NCI-H146 treated with DMSO at 0.1 percent for 48 hours (cell line): Measurements from ENCODE around the gene RPEL1.
"Not testable (repeated sequence)": the region's sequence is repeated elsewhere in the genome, so short reads cannot be mapped to it uniquely, and the experiment has no call there.

Experiments
- DNase-seq: peaks from one replicate; lab custom pipeline; 2025; ENCODE audit not compliant: unreplicated experiment; lab: John Stamatoyannopoulos, UW

The RPEL1 gene

GRCh38 chr10:103232772-103233488 lies 12.8 kb upstream of the RPEL1 start:
- no peak for DNase-seq

GRCh38 chr10:103235775-103236174 lies 9.9 kb upstream of the RPEL1 start:
- DNase-seq, result no peak

DNA sequence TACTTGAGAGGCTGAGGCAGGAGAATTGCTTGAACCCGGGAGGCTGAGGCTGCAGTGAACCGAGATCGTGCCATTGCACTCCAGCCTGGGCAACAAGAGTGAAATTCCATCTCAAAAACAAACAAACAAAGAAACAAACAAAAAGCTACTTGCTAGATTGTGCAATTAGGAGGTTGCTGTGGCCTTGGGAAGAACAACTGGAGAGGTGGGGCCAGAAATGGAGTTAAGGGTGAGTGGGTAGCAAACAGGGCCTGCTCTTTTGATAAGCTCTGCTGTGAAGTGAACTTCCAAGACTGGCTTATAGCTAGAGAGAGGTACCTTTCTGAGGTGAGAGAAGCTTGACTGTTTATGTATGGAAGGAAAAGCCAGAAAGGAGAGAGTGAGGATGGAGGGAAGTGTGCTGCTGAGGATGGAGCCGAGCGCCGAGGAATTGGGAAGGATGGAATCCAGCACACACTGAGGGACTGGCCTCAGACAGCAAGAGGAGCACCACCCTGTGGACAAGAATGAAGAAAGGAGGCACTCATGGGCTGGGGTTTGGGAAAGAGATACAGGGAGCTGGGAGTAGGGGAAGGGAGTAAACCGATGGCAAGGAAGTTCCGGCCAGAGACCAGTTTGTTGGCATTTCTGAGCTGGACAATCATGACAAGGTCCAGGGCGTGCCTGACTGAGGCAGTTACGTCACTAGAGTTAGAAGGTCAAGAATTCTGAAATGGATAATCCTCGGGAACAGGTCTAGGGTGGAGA lies 7.0 kb upstream of the RPEL1 start:
- DNase-seq, result no peak

DNA sequence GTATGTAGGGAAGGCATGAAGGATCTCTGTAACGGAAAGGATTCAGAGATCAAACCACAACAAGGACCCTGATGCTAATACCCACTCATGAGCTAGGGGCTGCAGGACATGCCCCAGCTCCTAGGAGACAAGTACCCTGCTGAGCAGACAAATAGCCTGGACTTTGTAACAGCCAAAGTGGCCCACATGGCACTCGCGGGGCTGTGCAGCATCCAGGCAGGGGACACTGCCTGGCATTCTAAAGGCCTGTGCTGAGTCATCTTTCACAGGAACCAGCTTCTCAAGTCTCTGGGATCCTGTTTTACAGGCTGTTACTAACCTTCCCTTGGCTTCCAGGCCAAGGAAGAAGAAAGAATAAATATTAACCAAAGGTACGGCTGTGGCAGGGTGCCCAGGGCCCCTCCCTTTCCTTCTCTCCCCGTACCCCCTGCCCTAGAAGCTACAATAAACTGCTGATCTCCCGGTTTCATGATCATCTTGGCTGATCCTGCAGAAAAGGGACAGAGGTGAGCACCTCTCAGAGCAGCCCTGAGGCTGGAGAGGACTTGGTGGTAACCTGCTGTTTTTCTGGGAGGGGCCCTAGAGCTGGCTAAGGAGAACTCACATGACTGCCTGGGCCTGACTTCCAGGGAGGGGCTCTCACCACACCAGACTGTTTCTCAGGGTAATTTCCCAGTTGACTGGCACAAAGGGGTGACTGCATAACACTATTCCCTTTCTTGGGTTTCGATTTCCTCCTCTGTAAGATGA lies 4.2 kb upstream of the RPEL1 start:
- no peak for DNase-seq

- DNase-seq, result peak; percentile 46
These were observed 918 bp upstream of the RPEL1 start for GRCh38 chr10:103244666-103245271.

GRCh38 chr10:103246324-103246723 lies 637 bp downstream of the RPEL1 start:
- DNase-seq, result no peak

- no peak for DNase-seq
These were observed 8.4 kb downstream of the RPEL1 start for GRCh38 chr10:103254113-103254512.

- DNase-seq, result no peak
These were observed 9.0 kb downstream of the RPEL1 start for GRCh38 chr10:103254538-103255325.

DNA sequence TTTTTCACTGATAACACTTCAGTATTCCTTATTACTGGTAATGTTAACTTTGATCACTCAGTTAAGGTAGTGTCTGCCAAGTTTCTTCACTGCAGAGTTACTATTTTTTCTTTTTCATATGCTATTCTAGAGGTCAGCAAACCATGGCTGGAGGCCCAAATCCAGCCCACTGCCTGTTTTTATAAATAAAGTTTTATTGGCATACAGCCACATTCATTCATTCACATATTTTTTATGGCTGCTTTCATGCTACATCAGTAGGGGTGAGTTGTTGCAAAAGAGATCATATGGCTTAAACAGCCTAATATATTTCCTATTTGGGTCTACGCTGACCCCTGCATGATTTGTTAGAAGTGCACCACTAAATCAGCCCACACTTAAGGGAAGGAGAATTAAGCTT lies 10.9 kb downstream of the RPEL1 start:
- DNase-seq, result no peak

GRCh38 chr10:103257812-103258211 lies 12.1 kb downstream of the RPEL1 start:
- no peak for DNase-seq

GRCh38 chr10:103258928-103259327 lies 13.2 kb downstream of the RPEL1 start:
- DNase-seq, result not testable (repeated sequence)

DNA sequence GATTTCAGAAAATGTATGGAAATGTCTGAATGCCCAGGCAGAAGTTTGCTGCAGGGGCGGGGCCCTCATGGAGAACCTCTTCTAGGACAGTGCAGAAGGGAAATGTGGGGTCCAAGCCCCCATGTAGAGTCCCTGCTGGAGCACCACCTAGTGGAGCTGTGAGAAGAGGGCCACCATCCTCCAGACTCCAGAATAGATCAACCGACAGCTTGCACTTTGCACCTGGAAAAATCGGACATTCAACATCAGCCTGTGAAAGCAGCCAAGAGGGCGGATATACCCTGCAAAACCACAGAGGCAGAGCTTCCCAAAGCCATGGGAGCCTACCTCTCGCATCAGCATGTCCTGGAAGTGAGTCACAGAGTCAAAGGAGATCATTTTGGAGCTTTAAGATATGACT lies 14.3 kb downstream of the RPEL1 start:
- no peak for DNase-seq

DNA sequence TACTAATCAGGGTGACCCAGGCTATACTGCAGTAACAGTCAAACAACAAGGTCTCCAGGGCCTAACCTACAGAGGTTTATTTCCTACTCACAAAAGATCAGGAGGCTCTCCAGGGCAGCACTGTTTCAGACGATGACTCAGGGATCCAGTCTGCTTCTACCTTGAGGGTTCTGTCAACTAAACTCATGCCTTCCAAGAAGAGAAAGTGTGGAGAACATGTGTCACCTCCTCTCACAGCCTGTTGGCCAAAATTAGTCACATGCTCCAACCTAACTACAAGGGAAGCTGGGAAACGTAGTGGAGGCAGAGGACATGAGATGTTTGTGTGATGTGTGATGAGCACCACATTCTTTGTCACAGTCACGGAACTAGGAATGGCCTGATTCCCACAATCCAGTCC lies 16.5 kb downstream of the RPEL1 start:
- DNase-seq, result no peak

DNA sequence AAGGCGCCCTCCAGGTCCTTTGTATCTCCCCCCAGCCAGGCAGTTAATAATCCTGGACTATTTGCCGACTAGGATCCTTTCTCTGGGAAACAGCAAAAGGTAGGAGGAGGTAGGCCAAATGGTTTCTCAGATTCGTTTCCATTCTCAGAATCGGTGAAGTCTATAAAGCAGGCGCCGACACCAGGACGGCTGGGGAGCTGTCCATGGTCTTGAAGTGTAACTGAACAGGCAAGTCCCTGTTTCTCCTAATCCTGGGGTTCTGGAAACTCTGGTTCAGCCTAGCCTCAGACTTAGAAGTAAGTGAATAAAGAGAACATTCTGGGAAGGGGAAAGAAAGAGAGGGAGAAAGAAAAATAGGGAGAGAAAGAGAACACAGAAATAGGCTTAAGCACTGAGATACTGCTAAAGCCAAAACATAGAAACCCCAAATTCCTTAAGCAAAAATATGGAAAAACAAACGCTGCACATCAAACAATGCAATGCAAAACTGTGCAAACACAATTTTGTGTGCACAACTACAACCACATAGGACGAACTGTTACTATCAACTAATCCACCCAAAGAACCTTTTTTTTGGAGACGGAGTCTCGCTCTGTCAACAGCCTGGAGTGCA lies 20.1 kb downstream of the RPEL1 start:
- DNase-seq, result no peak

- DNase-seq, result no peak
These were observed 27.4 kb downstream of the RPEL1 start for GRCh38 chr10:103273041-103273441.

DNA sequence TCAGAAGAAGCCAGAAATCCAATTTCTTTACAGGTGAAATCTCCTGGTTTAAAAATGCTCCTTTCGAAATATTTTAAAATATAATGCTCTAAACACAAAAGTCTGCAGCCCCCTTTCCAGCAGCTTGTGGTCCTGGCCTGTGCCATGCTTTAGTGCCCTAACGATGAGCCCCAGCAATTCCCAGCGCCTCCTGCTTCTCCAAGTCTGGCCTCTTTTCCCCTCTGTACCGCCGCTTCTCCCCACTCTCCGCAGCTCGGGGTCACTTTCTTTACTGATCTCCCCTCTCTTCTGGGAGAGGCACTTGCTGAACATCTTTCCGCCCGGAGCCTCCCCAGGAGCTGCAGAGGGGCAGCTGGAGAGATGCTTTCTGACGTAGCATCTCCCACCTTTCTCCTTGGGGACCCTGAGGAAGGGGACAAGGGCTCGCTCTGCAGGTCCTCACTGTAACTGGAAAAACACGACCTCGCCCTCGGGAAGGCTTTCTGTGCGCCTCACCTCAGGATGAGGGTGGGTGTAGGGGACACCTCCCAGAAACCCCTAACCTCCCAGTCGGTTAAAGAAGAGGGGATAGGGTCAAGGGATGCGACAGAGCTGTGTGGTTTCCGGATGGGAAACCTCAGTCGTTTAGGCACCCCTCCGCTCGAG lies 30.7 kb downstream of the RPEL1 start:
- DNase-seq, result no peak

DNA sequence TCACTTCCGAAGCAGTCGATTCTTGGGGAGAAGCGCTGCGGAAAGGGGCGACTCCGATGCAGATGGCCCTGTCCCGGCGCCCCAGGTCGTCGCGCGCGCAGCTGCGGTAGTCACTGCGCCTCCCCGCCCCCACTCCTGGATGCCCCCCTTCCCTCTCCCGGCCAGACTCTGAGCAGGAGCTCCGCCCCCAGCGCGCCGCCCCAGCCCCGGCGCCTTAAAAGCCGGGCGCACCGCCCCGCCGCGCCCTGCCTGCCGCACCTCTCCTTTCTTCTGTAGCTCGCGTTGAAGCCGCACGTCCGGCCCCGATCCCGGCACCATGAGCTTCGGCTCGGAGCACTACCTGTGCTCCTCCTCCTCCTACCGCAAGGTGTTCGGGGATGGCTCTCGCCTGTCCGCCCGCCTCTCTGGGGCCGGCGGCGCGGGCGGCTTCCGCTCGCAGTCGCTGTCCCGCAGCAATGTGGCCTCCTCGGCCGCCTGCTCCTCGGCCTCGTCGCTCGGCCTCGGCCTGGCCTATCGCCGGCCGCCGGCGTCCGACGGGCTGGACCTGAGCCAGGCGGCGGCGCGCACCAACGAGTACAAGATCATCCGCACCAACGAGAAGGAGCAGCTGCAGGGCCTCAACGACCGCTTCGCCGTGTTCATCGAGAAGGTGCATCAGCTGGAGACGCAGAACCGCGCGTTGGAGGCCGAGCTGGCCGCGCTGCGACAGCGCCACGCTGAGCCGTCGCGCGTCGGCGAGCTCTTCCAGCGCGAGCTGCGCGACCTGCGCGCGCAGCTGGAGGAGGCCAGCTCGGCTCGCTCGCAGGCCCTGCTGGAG lies 31.4 kb downstream of the RPEL1 start, which contains the start of gene INA:
INA (plus strand) TSS at position 243 of the 817 bp plus-strand sequence; CDS start at position 317, 74 bp downstream.
- DNase-seq, result peak; percentile 77

DNA sequence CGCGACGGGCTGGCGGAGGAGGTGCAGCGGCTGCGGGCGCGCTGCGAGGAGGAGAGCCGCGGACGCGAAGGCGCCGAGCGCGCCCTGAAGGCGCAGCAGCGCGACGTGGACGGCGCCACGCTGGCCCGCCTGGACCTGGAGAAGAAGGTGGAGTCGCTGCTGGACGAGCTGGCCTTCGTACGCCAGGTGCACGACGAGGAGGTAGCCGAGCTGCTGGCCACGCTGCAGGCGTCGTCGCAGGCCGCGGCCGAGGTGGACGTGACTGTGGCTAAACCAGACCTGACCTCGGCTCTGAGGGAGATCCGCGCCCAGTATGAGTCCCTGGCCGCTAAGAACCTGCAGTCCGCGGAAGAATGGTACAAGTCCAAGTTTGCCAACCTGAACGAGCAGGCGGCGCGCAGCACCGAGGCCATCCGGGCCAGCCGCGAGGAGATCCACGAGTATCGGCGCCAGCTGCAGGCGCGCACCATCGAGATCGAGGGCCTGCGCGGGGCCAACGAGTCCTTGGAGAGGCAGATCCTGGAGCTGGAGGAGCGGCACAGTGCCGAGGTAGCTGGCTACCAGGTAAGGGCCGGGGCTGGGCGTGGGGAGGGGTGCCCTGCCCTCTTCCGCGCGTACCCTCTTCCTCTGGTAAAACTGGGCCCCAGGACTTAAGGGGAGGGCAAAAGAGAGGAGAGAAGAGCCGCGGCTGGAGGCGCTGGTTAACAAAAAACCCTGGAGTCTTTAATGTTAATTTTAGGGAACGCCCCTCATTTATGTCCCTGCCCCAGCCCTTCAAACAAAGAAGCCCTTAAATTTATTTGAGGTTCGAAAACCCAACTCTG lies 32.2 kb downstream of the RPEL1 start:
- no peak for DNase-seq
